A673 (cell line): ENCODE results near the gene LDHAL6B. TPM values are rescaled to one million over a fixed set of nuclear protein-coding genes. Genes with fewer than 3 reads are reported as not detected.
A peak's percentile ranks its signal among the peaks of the same experiment; 100 is the strongest.

ENCODE experiments used
- BruUV-seq: library from RNA; stranded (reverse); fragments of 400-500 nt; replicated peaks from 2 replicates; lab custom pipeline; 2021; lab: Mats Ljungman, UMichigan
- CTCF ChIA-PET: fragments of 300-600 bp; sonication (Branson Sonifier 250); formaldehyde crosslinking; loops from one replicate; lab custom pipeline; 2022; ENCODE audit warnings: antibody characterized with exemption; lab: Charles Lee
- POLR2A ChIA-PET: fragments of 300-600 bp; sonication (Branson Sonifier 250); formaldehyde crosslinking; loops from one replicate; lab custom pipeline; 2022; ENCODE audit warnings: antibody characterized with exemption; ENCODE audit not compliant: low non-redundant PET; lab: Charles Lee
- DNase-seq: peaks from one replicate; pipeline ENCODE4 v3.0.0-alpha.2; 2015; ENCODE audit warnings: low spot score
- H3K27ac ChIP-seq: fragments of 200-600 bp; sonication (generic); 2 replicates; pipeline ENCODE4 v1.5.1; 2016; ENCODE audit warnings: mixed run types, low read depth, mild to moderate bottlenecking, mixed read lengths, antibody characterized with exemption, low read length; ENCODE audit not compliant: poor library complexity, severe bottlenecking
- H3K27me3 ChIP-seq: fragments of 200-600 bp; sonication (generic); replicated peaks from 2 replicates; pipeline ENCODE4 v1.6.1; 2017; ENCODE audit warnings: mixed run types, low read depth, mild to moderate bottlenecking, mixed read lengths, antibody characterized with exemption, low read length; ENCODE audit not compliant: insufficient read depth, poor library complexity
- H3K36me3 ChIP-seq: fragments of 200-600 bp; sonication (generic); 2 replicates; pipeline ENCODE4 v1.6.1; 2016; ENCODE audit warnings: mixed run types, mild to moderate bottlenecking, mixed read lengths, antibody characterized with exemption, low read length; ENCODE audit not compliant: insufficient read depth, poor library complexity, severe bottlenecking
- H3K4me1 ChIP-seq: fragments of 200-600 bp; sonication (generic); 2 replicates; pipeline ENCODE4 v1.6.1; 2017; ENCODE audit warnings: mixed run types, mild to moderate bottlenecking, mixed read lengths, antibody characterized with exemption, low read length; ENCODE audit not compliant: insufficient read depth, poor library complexity, severe bottlenecking
- H3K4me3 ChIP-seq: fragments of 200-600 bp; sonication (generic); 2 replicates; pipeline ENCODE4 v1.5.1; 2016; ENCODE audit warnings: low read depth, mixed run types, mild to moderate bottlenecking, mixed read lengths, low read length; ENCODE audit not compliant: poor library complexity, severe bottlenecking
- H3K9me3 ChIP-seq: fragments of 200-600 bp; sonication (generic); 2 replicates; pipeline ENCODE4 v1.6.1; 2016; ENCODE audit warnings: mixed run types, low read depth, mild to moderate bottlenecking, mixed read lengths, antibody characterized with exemption, low read length; ENCODE audit not compliant: poor library complexity, severe bottlenecking
- CTCF ChIP-seq: fragments of 300-800, 200-600 bp; sonication (generic); conservative IDR thresholded peaks from 2 replicates; pipeline ENCODE4 v1.5.1; 2017; ENCODE audit warnings: low read depth, mild to moderate bottlenecking, antibody characterized with exemption, low read length, moderate library complexity, mixed read lengths
- EZH2 ChIP-seq: fragments of 200-600 bp; sonication (generic); IDR thresholded peaks from 2 replicates; pipeline ENCODE4 v1.6.1; 2017; ENCODE audit warnings: borderline replicate concordance, low read depth, mild to moderate bottlenecking, mixed read lengths, antibody characterized with exemption, low read length; ENCODE audit not compliant: poor library complexity, severe bottlenecking
- intact Hi-C: fragments of 100-400 bp; cut with micrococcal nuclease; formaldehyde crosslinking; loops from one replicate; pipeline ENCODE4 v1.10.0; 2022; ENCODE audit not compliant: unreplicated experiment
- total RNA-seq: library from RNA; stranded (reverse); gene quantifications from 2 replicates; pipeline ENCODE4 v1.2.3, GENCODE V29; 2021

LDHAL6B gene
- total RNA-seq, 1 experiment from 2014 or later: not detected

GRCh38 chr15:59203657-59204056 lies 3.0 kb upstream of the LDHAL6B start:
- Histone ChIP-seq H3K27me3 (no peaks in the 10 kb centered on the region), H3K4me3 (no peak overlapping the region), H3K4me1 (peaks cover 6% of the 10 kb centered on the region), H3K9me3 (no peaks in the 10 kb centered on the region), H3K27ac (no peak overlapping the region), H3K36me3 (no peaks in the 10 kb centered on the region)
- intact Hi-C loops: no loop called here
- BruUV-seq: no TSS peak
- DNase-seq: no peak
- POLR2A ChIA-PET: no interaction called here
- TF ChIP-seq EZH2: no peak
- no peak for TF ChIP-seq CTCF
- CTCF ChIA-PET: no interaction called here

DNA sequence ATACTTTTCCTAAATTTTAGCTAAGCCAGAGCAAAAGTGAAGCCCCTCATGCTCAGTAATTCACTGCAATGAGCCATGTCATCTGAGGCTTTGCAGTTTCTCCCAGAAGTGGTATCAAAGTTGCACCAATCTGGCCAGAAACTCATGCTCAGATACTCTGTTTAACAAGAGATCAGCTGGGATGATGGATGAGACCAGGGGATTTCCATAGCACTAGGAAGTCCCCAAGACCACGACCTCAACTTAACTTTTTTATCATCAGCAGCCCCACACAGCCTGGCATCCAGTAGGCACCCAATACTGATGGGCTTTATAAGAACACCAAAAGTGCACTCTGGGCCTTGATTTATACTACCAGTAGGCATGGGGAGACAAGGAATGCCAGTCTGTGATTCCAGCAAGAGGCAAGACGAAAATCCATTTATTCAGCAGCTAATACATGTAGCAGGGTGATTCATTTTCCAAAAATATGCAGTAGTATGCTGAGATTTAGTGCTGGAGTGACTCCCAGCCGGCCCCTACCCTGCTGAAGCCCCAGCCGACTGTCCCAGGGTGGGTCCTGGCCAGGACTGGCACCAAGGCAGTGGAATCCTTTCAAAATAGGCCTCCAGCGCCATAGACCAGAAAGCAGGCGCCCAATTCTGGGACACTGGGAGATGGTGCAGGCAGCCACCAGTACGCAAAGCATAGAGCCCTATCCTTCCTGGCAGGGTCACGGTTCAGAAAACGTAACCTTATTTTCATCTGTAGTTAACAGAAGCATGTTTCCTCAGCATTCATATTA lies 612 bp upstream of the LDHAL6B start:
- H3K4me1 ChIP-seq: no peaks in the 10 kb centered on the region
- CTCF ChIA-PET: no interaction called here
- no peak overlapping the region for H3K27ac ChIP-seq
- no peaks in the 10 kb centered on the region for H3K9me3 ChIP-seq
- H3K36me3 ChIP-seq: no peaks in the 10 kb centered on the region
- H3K27me3 ChIP-seq: no peaks in the 10 kb centered on the region
- no peak for DNase-seq
- BruUV-seq: no TSS peak
- POLR2A ChIA-PET: no interaction called here
- no peak overlapping the region for H3K4me3 ChIP-seq
- intact Hi-C loops: no loop called here
- TF ChIP-seq EZH2 (no peak), CTCF (no peak)

DNA sequence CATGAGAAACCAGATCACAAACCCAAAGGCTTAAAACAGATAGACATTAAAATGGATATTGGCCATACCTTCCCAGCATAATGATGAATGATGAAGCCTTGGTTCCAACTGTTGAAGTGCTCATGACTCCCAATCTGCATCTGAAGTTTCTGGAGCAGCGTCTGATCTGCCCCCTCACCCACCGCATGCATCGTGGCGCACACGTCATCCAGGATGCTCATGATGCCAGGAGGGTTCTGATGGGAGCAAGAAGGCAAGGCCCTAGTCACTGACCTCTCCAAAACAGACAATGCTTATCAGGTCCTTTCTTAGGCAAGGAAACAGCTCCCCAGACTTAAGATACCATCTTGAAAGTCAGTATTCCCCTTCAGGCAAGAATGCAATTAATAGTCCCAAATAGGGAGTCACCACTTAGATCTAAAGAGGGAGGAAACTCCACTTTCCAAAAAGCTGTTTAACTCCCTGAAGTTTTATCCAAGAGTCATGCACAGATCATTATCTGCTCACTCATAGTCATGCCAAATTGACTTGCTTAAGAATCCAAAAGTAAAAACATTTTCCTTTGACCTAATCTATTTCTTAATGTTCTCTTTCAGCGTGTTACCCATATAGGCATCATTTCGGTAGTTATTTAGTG lies 2.1 kb downstream of the LDHAL6B start:
- intact Hi-C loops: no loop called here
- Histone ChIP-seq H3K4me3 (no peak overlapping the region), H3K27me3 (no peaks in the 10 kb centered on the region), H3K27ac (no peak overlapping the region), H3K9me3 (no peaks in the 10 kb centered on the region), H3K4me1 (no peaks in the 10 kb centered on the region), H3K36me3 (no peaks in the 10 kb centered on the region)
- BruUV-seq: no TSS peak
- ChIA-PET CTCF (no interaction called here), POLR2A (no interaction called here)
- peak; percentile 29 for DNase-seq
- TF ChIP-seq CTCF (no peak), EZH2 (no peak)
